ENCODE data around the gene PDE8B. TPM values are rescaled to one million over a fixed set of nuclear protein-coding genes. Genes with fewer than 3 reads are reported as not detected.

The PDE8B gene
- total RNA-seq, 1 experiment from 2014 or later: 0.07 TPM

DNA sequence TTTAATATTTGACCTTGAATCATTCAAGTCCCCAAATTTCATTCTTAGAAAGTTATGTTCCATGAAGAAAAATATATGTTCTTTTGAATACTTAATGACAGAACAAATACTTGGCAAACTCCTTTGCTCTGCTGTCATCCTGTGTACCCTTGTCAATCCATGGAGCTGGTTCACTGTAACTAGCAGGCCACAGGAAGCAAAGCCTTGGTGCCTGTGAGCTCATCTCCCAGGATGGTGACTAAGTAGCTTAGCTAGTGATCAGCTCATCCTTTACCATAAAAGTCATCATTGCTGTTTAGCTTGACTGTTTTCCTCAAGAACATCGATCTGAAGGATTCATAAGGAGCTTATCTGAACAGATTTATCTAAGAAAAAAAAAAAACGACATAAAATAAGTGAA is 216.2 kb downstream of the PDE8B start:
- Histone ChIP-seq H3K56ac (ENCODE audit: insufficient read length, low read depth, low read length) (no peak overlapping the region), H3K14ac (ENCODE audit: insufficient read depth, low read length) (no peak overlapping the region), H2BK120ac (ENCODE audit: low read depth, low read length, poor library complexity, severe bottlenecking) (no peak overlapping the region), H3K79me1 (ENCODE audit: insufficient read depth, low read depth, low read length, poor library complexity, severe bottlenecking) (no peaks in the 10 kb centered on the region), H3K9me3 (ENCODE audit: control insufficient read depth, low read depth, low read length) (no peaks in the 10 kb centered on the region), H2BK15ac (ENCODE audit: low read depth, low read length) (no peak overlapping the region), H4K91ac (ENCODE audit: insufficient read length, low read depth, low read length) (no peak overlapping the region), H3K9ac (ENCODE audit: extremely low read depth, insufficient read length, low read length) (no peak overlapping the region), H3T11ph (ENCODE audit: low read length) (no peak overlapping the region), H2BK20ac (ENCODE audit: low read depth, low read length, poor library complexity, severe bottlenecking) (no peak overlapping the region), H3K23me2 (ENCODE audit: insufficient read length, low read depth, low read length, poor library complexity, severe bottlenecking) (no peaks in the 10 kb centered on the region), H4K20me1 (ENCODE audit: control insufficient read depth, insufficient read depth, insufficient read length) (no peaks in the 10 kb centered on the region), H3K4ac (ENCODE audit: low read depth, low read length) (no peak overlapping the region), H2AK5ac (ENCODE audit: insufficient read length, low read length) (no peak overlapping the region), H2AFZ (ENCODE audit: low read length) (no peak overlapping the region), H3K23ac (ENCODE audit: insufficient read length, low read depth, low read length) (no peak overlapping the region), H2BK12ac (ENCODE audit: insufficient read length, low read depth, low read length) (no peak overlapping the region), H3K79me2 (ENCODE audit: insufficient read depth, low read length) (no peaks in the 10 kb centered on the region), H4K8ac (replicated peaks; ENCODE audit: insufficient read length, low read depth, low read length) (no peak overlapping the region), H3K4me1 (ENCODE audit: insufficient read depth, low read length) (no peaks in the 10 kb centered on the region), H4K5ac (ENCODE audit: insufficient read length, low read depth, low read length) (no peak overlapping the region), H3K4me2 (ENCODE audit: insufficient read depth, insufficient read length, low read length) (no peak overlapping the region), H3K27ac (ENCODE audit: insufficient read length, low read depth, low read length) (no peak overlapping the region), H3K18ac (ENCODE audit: insufficient read length, low read depth, low read length) (no peak overlapping the region), H2BK5ac (ENCODE audit: insufficient read length, low read length) (no peak overlapping the region), H3K27me3 (ENCODE audit: insufficient read depth, low read length) (no peaks in the 10 kb centered on the region)
- no peak overlapping the region for H3K27ac Mint-ChIP-seq
- peaks cover 0 to 4% of the 10 kb centered on the region in 2 experiments; a peak in 1 of 4 replicates for H3K4me1 Mint-ChIP-seq
- WGBS (ENCODE audit: extremely low coverage, insufficient read length, low lambda C conversion rate): no CpG with 5 or more reads among the region's 2 CpGs
- no peaks in the 10 kb centered on the region; a peak in 1 of 5 replicates for H3K9me3 Mint-ChIP-seq
- H3K36me3 Mint-ChIP-seq (ENCODE audit: insufficient read depth in 1 of 3, low read depth in 3 of 3): peaks cover 0 to 5% (median 0%) of the 10 kb centered on the region in 3 experiments; a peak in 2 of 7 replicates
- no peaks in the 10 kb centered on the region for H3K27me3 Mint-ChIP-seq (ENCODE audit: low read depth)
- TF ChIP-seq CTCF (conservative IDR thresholded peaks at IDR 0.05): no peak
- DNase-seq: no peak
- no peak overlapping the region for H3K4me3 Mint-ChIP-seq
